DMS114 treated with DMSO at 0.1 percent for 48 hours (cell line): Measurements from ENCODE around the gene OTOP1.
"Not testable (repeated sequence)": the region's sequence is repeated elsewhere in the genome, so short reads cannot be mapped to it uniquely, and the experiment has no call there.

ENCODE experiments used
- DNase-seq: peaks from one replicate; lab custom pipeline; 2025; ENCODE audit not compliant: unreplicated experiment; lab: John Stamatoyannopoulos, UW

Gene OTOP1

GRCh38 chr4:4226606-4227438, at the start of gene OTOP1:
Gene OTOP1, minus strand, starts transcription at chr4:4226929. Its CDS starts 65 bp downstream, at chr4:4226864.
- DNase-seq = no peak

- no peak for DNase-seq
These were observed 47.5 kb upstream of the OTOP1 start for GRCh38 chr4:4274226-4274625.

DNA sequence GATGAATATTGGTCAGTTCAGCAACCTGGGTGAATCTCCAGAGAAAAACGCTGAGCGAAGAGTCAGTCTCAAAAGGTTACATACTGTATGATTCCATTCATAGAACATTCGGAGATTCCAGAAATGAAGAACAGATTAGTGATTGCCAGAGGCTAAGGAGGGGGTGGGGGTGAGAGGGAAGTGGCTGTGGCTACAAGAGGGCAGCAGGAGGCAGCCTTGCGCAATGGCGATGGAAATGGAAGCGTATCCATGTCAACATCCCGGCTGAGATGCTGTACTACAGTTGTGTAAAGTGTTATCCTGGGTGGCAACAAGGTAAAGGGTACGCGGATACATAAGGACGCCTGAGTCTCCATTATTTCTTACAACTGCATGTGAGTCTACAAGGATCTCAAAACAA, 45.2 kb upstream of the OTOP1 start:
- no peak for DNase-seq

DNA sequence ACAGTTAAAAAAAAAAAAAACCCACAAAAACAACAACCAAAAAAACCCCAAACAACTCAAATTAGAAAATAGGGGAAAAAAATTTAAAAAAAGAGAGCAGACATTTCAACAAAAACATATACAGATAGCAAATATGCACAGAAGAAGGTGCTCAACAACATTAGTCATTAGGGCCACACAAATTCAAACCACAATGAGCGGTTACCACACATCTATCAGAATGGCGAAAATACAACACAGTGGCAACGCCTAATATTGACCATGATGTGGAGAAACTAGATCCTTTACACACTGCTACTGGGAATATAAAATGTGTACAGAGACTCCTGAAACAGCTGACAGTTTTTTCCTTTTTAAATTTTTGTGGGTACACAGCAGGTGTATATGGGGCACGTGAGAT, 43.8 kb upstream of the OTOP1 start:
- DNase-seq = no peak

- no peak for DNase-seq
These were observed 43.1 kb upstream of the OTOP1 start for GRCh38 chr4:4269856-4270255.

GRCh38 chr4:4269331-4269731, 42.6 kb upstream of the OTOP1 start:
- DNase-seq = no peak

GRCh38 chr4:4268776-4269175, 42.0 kb upstream of the OTOP1 start:
- DNase-seq = no peak

GRCh38 chr4:4267981-4268380, 41.3 kb upstream of the OTOP1 start:
- no peak for DNase-seq

- peak; percentile 52 for DNase-seq
These were observed 33.5 kb upstream of the OTOP1 start for GRCh38 chr4:4260185-4260751.

- no peak for DNase-seq
These were observed 32.9 kb upstream of the OTOP1 start for GRCh38 chr4:4259484-4260100.

DNA sequence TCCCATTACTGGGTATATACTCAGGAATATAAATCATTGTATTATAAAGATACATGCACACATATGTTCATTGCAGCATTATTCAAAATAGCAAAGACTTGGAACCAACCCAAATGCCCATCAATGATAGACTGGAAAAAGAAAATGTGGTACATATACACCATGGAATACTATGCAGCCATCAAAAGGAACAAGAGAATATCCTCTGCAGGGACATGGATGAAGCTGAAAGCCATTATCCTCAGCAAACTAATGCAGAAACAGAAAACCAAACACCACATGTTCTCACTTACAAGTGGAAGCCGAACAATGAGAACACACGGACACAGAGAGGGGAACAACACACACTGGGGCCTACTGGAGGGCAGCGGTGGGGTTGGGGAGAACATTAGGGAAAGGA, 31.0 kb upstream of the OTOP1 start:
- not testable (repeated sequence) for DNase-seq

GRCh38 chr4:4256799-4257198, 30.1 kb upstream of the OTOP1 start:
- DNase-seq = no peak

GRCh38 chr4:4254666-4255065, 27.9 kb upstream of the OTOP1 start:
- no peak for DNase-seq

DNA sequence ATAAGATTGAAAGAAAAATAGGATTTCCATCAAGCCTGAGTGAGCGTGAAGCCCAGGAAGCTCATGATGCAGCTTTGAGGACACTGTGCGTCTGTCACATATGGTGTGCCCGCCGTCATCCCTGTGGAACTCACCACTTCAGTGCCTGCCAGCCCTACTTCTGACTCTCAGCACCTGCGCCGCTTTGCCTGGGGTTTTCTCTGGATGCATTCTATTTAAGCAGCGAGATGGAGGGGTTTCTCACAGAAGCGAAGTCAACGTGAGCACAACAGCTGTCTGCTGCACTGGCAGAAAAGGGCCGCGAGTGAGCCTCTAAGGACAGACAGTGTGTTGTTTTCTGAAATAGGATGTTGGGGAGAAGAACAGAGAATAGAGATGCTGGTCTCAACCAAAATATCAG, 27.5 kb upstream of the OTOP1 start:
- DNase-seq = no peak

- DNase-seq = no peak
These were observed 23.1 kb upstream of the OTOP1 start for GRCh38 chr4:4249866-4250265.

DNA sequence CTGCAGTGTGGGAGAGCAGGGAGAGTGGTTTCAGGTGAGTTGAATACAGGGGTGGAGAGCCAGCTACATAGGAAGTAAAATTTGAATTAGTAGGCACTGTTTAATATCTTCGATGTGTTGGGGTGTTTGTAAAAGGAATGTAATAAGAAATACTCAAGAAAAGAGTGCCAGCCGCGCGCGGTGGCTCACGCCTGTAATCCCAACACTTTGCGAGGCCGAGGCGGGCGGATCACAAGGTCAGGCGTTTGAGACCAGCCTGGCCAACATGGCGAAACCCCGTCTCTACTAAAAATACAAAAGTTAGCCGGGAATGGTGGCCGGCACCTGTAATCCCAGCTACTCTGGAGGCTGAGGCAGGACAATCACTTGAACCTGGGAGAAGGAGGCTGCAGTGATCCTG, 22.6 kb upstream of the OTOP1 start:
- DNase-seq = not testable (repeated sequence)

GRCh38 chr4:4248885-4249203, 22.1 kb upstream of the OTOP1 start:
- DNase-seq = no peak

DNA sequence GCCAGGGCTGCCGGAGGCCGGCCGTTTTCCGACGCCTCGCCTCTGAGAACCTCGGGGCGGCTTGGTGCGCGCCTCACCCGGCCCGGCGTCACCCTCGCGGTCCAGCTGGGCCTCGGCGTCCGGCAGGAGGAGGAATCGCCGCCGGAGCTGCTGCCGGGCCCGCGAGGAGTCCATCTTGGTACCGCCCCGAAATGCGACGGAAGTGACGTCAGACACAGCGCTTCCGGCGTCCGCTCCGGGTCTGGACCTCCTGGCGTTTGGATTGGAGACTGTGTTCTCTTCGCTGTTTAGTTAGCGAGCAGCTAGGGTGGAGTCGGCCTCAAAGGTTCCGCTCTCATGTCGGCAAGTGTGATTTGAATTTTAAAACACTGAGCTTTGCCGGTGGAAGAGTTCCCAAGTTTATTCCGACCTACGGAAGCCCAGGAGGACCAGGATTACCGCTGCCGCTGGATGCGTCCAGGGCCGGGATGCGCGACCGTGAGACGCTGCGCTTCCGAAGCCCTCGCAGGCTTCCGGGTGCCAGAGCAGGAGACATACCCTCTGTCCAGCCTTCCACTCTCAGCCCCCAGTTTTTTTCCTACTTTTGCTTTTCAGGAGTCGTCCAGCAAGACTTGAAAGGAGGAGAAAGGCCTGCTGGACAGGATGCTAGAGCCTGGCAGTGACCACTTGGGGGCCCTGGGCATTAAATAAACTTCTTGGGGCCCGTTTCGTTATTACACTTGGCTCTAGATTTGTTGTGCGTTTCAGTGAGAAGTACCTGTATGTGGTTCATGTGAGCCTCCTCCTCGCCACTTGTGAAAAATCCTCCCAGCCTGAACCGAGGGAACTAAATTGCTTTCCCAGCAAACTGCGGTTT, 21.5 kb upstream of the OTOP1 start, which contains the start of gene TMEM128:
TMEM128 (minus strand) TSS at position 195 of the 856 bp plus-strand sequence; CDS start at position 174, 21 bp downstream.
- peak; percentile 90 for DNase-seq

- DNase-seq = no peak
These were observed 20.9 kb upstream of the OTOP1 start for GRCh38 chr4:4247696-4248028.

- no peak for DNase-seq
These were observed 18.4 kb upstream of the OTOP1 start for GRCh38 chr4:4245172-4245571.

- DNase-seq = not testable (repeated sequence)
These were observed 12.8 kb upstream of the OTOP1 start for GRCh38 chr4:4239551-4239950.
